ENCODE results near the gene RTN4R. TPM values are rescaled to one million over a fixed set of nuclear protein-coding genes. Genes with fewer than 3 reads are reported as not detected.
A peak's percentile ranks its signal among the peaks of the same experiment; 100 is the strongest.

RTN4R gene
- total and polyA plus RNA-seq, 2 of the 8 experiments (the other 6 are each of a cell fraction or from before 2014, with no cell fraction given): 21.8 to 41.3 TPM

DNA sequence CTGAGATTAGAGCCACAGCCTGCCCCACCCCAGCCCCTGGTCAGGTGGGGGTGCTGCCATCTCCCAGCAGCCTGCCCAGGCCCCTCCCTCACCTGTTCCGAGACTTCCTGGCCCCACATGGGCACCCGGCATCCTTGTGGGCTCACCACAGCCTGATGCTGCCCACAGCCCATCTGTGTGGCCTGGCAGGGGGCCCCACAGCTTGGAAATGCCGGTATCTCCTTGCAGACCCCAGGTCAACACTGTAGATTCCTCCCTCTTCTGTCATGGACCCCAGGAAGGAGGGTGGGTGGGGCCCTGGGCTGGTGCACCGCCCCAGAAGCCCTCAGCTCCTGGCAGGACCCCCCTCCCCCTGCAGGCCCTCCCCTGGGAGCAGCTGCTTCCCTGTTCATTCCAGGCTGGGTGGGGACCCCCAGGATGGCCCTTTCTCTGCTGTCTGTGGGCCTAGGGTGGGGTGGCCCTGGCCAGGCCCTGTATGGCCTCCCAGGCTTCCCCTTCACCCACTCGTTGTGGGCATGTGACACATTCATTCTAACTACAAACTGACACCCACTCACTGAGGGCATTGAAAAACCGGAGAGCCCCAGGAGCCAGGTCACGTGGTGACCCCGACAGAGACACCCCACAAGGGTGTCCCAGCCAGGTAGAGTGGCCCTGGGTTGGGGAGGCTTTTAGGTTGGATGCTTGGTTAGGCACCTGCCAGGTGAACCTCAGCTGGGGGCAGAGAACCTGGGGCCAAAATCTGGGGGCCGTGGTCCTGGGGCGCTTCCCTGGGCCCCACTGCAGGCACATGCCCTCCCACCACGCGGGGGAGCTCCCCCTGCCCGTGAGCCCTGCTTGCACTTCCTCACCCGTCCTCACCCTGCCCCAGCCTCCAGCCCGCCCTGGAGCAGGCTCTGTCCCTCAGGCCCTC lies 73.2 kb downstream of the RTN4R start:
- peaks cover 6% of the 10 kb centered on the region; the same call in 1 of the 2 replicates for H3K23me2 ChIP-seq (ENCODE audit: low read depth, low read length)
- no peak overlapping the region; the same call in 1 of the 2 replicates for H3K18ac ChIP-seq (ENCODE audit: extremely low read depth, low read length)
- H4K8ac ChIP-seq (ENCODE audit: extremely low read depth, insufficient read depth, low read length): peak overlapping the region; percentile 87; the same call in 1 of the 2 replicates
- H2AFZ ChIP-seq (ENCODE audit: low read length): no peak overlapping the region
- H3K9ac ChIP-seq (replicated peaks in 1 of 4; ENCODE audit: extremely low read depth in 1 of 4, low read depth in 3 of 4, low read length in 3 of 4): no peak overlapping the region
- no peak overlapping the region for H3K23ac ChIP-seq (ENCODE audit: insufficient read length)
- no peaks in the 10 kb centered on the region for H3K36me3 ChIP-seq (ENCODE audit: control insufficient read depth in 2 of 4, insufficient read depth in 4 of 4, low read length in 3 of 4)
- 72% methylated on average over 14 of the region's 15 CpGs; no CpG with 5 or more reads in 1 of the 2 experiments for WGBS, 2 experiments (ENCODE audit: extremely low coverage in 1 of 2, insufficient coverage in 1 of 2, insufficient read length in 1 of 2, insufficient replicate concordance in 2 of 2, low coverage in 1 of 2, low lambda C conversion rate in 2 of 2, missing lambda C conversion rate in 1 of 2)
- FAIRE-seq (no peak), DNase-seq (ENCODE audit: low read depth in 1 of 2, low spot score in 2 of 2) (no peak)
- H3K9me3 ChIP-seq (ENCODE audit: insufficient read depth in 2 of 2, low read depth in 1 of 2, low read length in 1 of 2): no peaks in the 10 kb centered on the region
- no peak overlapping the region for H4K91ac ChIP-seq (replicated peaks; ENCODE audit: insufficient read length, low read length)
- H4K5ac ChIP-seq (ENCODE audit: insufficient read length, low read depth, low read length): no peak overlapping the region
- no peaks in the 10 kb centered on the region for H3K27me3 ChIP-seq (replicated peaks in 1 of 4; ENCODE audit: control insufficient read depth in 3 of 4, extremely low read depth in 1 of 4, insufficient read depth in 3 of 4, low read length in 3 of 4)
- no peak overlapping the region for H3K4me2 ChIP-seq (ENCODE audit: insufficient read depth in 1 of 2, low read depth in 2 of 2, low read length in 2 of 2)
- no peak overlapping the region for H3K56ac ChIP-seq (replicated peaks; ENCODE audit: insufficient read length, low read depth, low read length)
- H2BK15ac ChIP-seq (ENCODE audit: low read length): no peak overlapping the region
- H3K14ac ChIP-seq (ENCODE audit: insufficient read length): no peak overlapping the region
- H3K79me1 ChIP-seq (ENCODE audit: low read depth, low read length): no peaks in the 10 kb centered on the region
- H3K4ac ChIP-seq (replicated peaks; ENCODE audit: insufficient read length, low read depth, low read length): no peak overlapping the region
- H2BK20ac ChIP-seq (ENCODE audit: low read length): no peak overlapping the region
- no peaks in the 10 kb centered on the region for H3K79me2 ChIP-seq (ENCODE audit: control insufficient read depth in 1 of 2, insufficient read depth in 2 of 2, low read length in 2 of 2)
- TF ChIP-seq SP2 (IDR thresholded peaks at IDR 0.05; ENCODE audit: low read length): no peak
- TF ChIP-seq PHF8 (conservative IDR thresholded peaks at IDR 0.05; ENCODE audit: low read depth, low read length): no peak
- TF ChIP-seq MAFK (IDR thresholded peaks at IDR 0.05; ENCODE audit: low read depth, low read length): no peak
- TF ChIP-seq SP1 (IDR thresholded peaks at IDR 0.05; ENCODE audit: low read depth, low read length): no peak
- TF ChIP-seq, protein P1, sequence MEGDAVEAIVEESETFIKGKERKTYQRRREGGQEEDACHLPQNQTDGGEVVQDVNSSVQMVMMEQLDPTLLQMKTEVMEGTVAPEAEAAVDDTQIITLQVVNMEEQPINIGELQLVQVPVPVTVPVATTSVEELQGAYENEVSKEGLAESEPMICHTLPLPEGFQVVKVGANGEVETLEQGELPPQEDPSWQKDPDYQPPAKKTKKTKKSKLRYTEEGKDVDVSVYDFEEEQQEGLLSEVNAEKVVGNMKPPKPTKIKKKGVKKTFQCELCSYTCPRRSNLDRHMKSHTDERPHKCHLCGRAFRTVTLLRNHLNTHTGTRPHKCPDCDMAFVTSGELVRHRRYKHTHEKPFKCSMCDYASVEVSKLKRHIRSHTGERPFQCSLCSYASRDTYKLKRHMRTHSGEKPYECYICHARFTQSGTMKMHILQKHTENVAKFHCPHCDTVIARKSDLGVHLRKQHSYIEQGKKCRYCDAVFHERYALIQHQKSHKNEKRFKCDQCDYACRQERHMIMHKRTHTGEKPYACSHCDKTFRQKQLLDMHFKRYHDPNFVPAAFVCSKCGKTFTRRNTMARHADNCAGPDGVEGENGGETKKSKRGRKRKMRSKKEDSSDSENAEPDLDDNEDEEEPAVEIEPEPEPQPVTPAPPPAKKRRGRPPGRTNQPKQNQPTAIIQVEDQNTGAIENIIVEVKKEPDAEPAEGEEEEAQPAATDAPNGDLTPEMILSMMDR (IDR thresholded peaks at IDR 0.05; ENCODE audit: control extremely low read depth in 1 of 3, insufficient read depth in 1 of 3, low read depth in 1 of 3, low read length in 3 of 3): peak; percentile 1 to 15 (median 11); a peak in 3 of 4 replicates
- TF ChIP-seq RBBP5 (IDR thresholded peaks at IDR 0.05; ENCODE audit: borderline replicate concordance, low read depth, low read length): no peak
- no peak for TF ChIP-seq RNF2 (IDR thresholded peaks at IDR 0.05; ENCODE audit: borderline replicate concordance, low read depth, low read length, missing control alignments, poor library complexity, severe bottlenecking)
- H4K20me1 ChIP-seq (replicated peaks in 1 of 2; ENCODE audit: control insufficient read depth in 1 of 2, insufficient read depth in 2 of 2, low read length in 2 of 2): no peaks in the 10 kb centered on the region
- no peak overlapping the region for H2BK12ac ChIP-seq (ENCODE audit: low read depth, low read length)
- no peak overlapping the region for H2AK5ac ChIP-seq (ENCODE audit: low read depth, low read length)
- CTCF ChIA-PET (ENCODE audit: partially characterized antibody): interaction anchor here (0.9 to 6.8 kb wide), 13 partner anchors 8 to 89 kb away, joined by 3 to 43 read pairs (median 6); no protein-coding TSS in a partner anchor
- no peaks in the 10 kb centered on the region for H3K4me1 ChIP-seq (replicated peaks in 1 of 4; ENCODE audit: control insufficient read depth in 3 of 4, insufficient read depth in 4 of 4, low read length in 3 of 4)
- POLR2A ChIA-PET (ENCODE audit: partially characterized antibody): interaction anchor here (1.4 to 1.7 kb wide), 2 partner anchors 8 to 11 kb away, joined by 3 to 5 read pairs; no protein-coding TSS in a partner anchor
- H2BK5ac ChIP-seq (ENCODE audit: low read depth, low read length): 0 out of 2 replicates have a peak overlapping the region, but pooled peaks have one; percentile 30
- H3K4me3 ChIP-seq (ENCODE audit: extremely low read depth in 1 of 4, insufficient read depth in 2 of 4, low read depth in 3 of 4, low read length in 4 of 4): no peak overlapping the region
- H2BK120ac ChIP-seq (replicated peaks; ENCODE audit: low read depth, low read length): no peak overlapping the region
- no peak overlapping the region for H3K27ac ChIP-seq (ENCODE audit: low read depth, low read length)

All from H1 (cell line).